ENCODE data around the gene DGKB.

Gene DGKB

GRCh38 chr7:14147532-14147931 is 755.0 kb downstream of the DGKB start:
- Histone ChIP-seq H3K27ac (no peak overlapping the region), H3K27me3 (no peaks in the 10 kb centered on the region), H3K4me1 (ENCODE audit: control insufficient read depth in 1 of 2, insufficient read depth in 1 of 2, low read depth in 1 of 2, low read length in 1 of 2) (no peaks in the 10 kb centered on the region), H3K9me3 (no peaks in the 10 kb centered on the region), H3K4me3 (ENCODE audit: low read depth in 1 of 2, low read length in 1 of 2) (no peak overlapping the region), H3K36me3 (no peaks in the 10 kb centered on the region)
- no peak for TF ChIP-seq CTCF (IDR thresholded peaks at IDR 0.05)

- no peak for TF ChIP-seq CTCF (IDR thresholded peaks at IDR 0.05)
- Histone ChIP-seq H3K27ac (no peak overlapping the region), H3K4me3 (ENCODE audit: low read depth in 1 of 2, low read length in 1 of 2) (no peak overlapping the region), H3K27me3 (no peaks in the 10 kb centered on the region), H3K4me1 (ENCODE audit: control insufficient read depth in 1 of 2, insufficient read depth in 1 of 2, low read depth in 1 of 2, low read length in 1 of 2) (no peaks in the 10 kb centered on the region), H3K36me3 (no peaks in the 10 kb centered on the region), H3K9me3 (no peaks in the 10 kb centered on the region)
Measured at GRCh38 chr7:14144538-14144937, 758.0 kb downstream of the DGKB start.

- Histone ChIP-seq H3K27me3 (no peaks in the 10 kb centered on the region), H3K4me3 (ENCODE audit: low read depth in 1 of 2, low read length in 1 of 2) (no peak overlapping the region), H3K27ac (no peak overlapping the region), H3K36me3 (no peaks in the 10 kb centered on the region), H3K4me1 (ENCODE audit: control insufficient read depth in 1 of 2, insufficient read depth in 1 of 2, low read depth in 1 of 2, low read length in 1 of 2) (no peaks in the 10 kb centered on the region), H3K9me3 (no peaks in the 10 kb centered on the region)
- TF ChIP-seq CTCF (IDR thresholded peaks at IDR 0.05), result no peak
Measured at GRCh38 chr7:14144109-14144508, 758.4 kb downstream of the DGKB start.

- H3K36me3 ChIP-seq, result no peaks in the 10 kb centered on the region
- H3K27me3 ChIP-seq, result no peaks in the 10 kb centered on the region
- TF ChIP-seq CTCF (IDR thresholded peaks at IDR 0.05), result no peak
- no peak overlapping the region for H3K4me3 ChIP-seq (ENCODE audit: low read depth in 1 of 2, low read length in 1 of 2)
- no peaks in the 10 kb centered on the region for H3K9me3 ChIP-seq
- H3K27ac ChIP-seq, result no peak overlapping the region
- H3K4me1 ChIP-seq (ENCODE audit: control insufficient read depth in 1 of 2, insufficient read depth in 1 of 2, low read depth in 1 of 2, low read length in 1 of 2), result no peaks in the 10 kb centered on the region
Measured at GRCh38 chr7:14137676-14138075, 764.9 kb downstream of the DGKB start.

GRCh38 chr7:14133752-14134151 is 768.8 kb downstream of the DGKB start:
- Histone ChIP-seq H3K9me3 (no peaks in the 10 kb centered on the region), H3K27ac (no peak overlapping the region), H3K4me3 (ENCODE audit: low read depth in 1 of 2, low read length in 1 of 2) (no peak overlapping the region), H3K36me3 (no peaks in the 10 kb centered on the region), H3K4me1 (ENCODE audit: control insufficient read depth in 1 of 2, insufficient read depth in 1 of 2, low read depth in 1 of 2, low read length in 1 of 2) (no peaks in the 10 kb centered on the region), H3K27me3 (no peaks in the 10 kb centered on the region)
- no peak for TF ChIP-seq CTCF (IDR thresholded peaks at IDR 0.05)

GRCh38 chr7:14125998-14126397 is 776.6 kb downstream of the DGKB start:
- Histone ChIP-seq H3K4me3 (ENCODE audit: low read depth in 1 of 2, low read length in 1 of 2) (no peak overlapping the region), H3K27me3 (no peaks in the 10 kb centered on the region), H3K27ac (no peak overlapping the region), H3K36me3 (no peaks in the 10 kb centered on the region), H3K9me3 (no peaks in the 10 kb centered on the region), H3K4me1 (ENCODE audit: control insufficient read depth in 1 of 2, insufficient read depth in 1 of 2, low read depth in 1 of 2, low read length in 1 of 2) (no peaks in the 10 kb centered on the region)
- TF ChIP-seq CTCF (IDR thresholded peaks at IDR 0.05), result no peak
